Anterior cingulate cortex (tissue), 58 donors: ENCODE measurements around the gene LYG1.
A peak's percentile ranks its signal among the peaks of the same experiment; 100 is the strongest.
"Not testable (repeated sequence)": the region's sequence is repeated elsewhere in the genome, so short reads cannot be mapped to it uniquely, and the experiment has no call there.

ENCODE experiments used
- DNase-seq, 58 donors: peaks; one replicate each; lab custom pipeline; 2025; lab: John Stamatoyannopoulos, UW

The LYG1 gene

GRCh38 chr2:99301097-99301496 lies at the start of gene LYG1:
TSS of gene LYG1 (minus strand) at chr2:99301197. CDS start at chr2:99295670, 5,527 bp downstream.
- DNase-seq: not testable (repeated sequence)

DNA sequence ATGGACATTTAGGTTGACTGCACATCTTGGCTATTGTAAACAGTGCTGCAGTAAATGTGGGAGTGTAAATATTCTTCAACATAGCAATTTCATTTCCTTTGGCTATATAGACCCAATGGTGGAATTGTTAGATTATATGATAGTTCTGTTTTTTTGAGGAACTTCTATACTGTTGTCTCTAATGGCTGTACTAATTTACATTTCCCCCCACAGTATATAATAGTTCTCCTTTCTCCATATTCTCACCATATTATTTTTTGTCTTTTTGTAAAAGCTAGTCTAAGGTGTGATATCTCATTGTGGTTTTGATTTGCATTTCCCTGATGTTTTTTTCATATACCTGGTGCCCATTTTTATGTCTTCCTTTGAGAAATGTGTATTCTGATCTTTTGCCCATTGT lies 49.2 kb upstream of the LYG1 start:
- DNase-seq: no peak

DNA sequence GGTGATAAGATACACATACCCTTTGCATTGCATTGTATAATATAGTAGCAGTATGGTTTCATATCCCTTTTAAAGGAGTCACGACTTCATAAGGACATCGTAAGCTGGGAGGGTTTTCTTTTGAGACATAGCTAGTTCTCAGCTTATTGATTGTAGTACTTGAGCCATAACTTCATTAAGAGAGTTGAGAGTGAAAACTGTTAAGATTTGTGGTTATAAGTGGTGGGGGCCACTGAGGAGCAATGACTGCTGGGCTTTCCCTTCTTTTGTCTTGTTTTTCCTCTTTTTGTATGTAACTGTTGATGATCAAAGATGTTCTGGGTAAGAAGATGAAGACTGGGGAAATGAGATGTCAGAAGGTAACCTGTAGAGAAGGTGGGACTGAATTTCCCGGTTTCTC lies 47.2 kb upstream of the LYG1 start:
- DNase-seq: no peak

GRCh38 chr2:99346218-99346617 lies 45.2 kb upstream of the LYG1 start:
- no peak for DNase-seq

DNA sequence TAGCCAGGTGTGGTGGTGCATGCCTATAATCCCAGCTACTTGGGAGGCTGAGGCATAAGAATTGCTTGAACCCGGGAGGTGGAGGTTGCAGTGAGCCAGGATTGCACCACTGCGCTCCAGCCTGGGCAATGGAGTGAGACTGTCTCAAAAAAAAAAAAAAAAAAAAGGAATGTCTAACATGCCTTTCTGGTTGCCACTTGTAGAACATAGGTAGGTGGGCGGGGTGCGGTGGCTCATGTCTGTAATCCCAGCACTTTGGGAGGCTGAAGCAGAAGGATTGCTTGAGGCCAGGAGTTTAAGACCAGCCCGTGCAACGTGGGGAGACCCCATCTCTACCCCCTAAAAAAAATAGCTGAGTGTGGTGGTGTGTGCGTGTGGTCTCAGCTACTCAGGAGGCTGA lies 44.4 kb upstream of the LYG1 start:
- DNase-seq: not testable (repeated sequence)

DNA sequence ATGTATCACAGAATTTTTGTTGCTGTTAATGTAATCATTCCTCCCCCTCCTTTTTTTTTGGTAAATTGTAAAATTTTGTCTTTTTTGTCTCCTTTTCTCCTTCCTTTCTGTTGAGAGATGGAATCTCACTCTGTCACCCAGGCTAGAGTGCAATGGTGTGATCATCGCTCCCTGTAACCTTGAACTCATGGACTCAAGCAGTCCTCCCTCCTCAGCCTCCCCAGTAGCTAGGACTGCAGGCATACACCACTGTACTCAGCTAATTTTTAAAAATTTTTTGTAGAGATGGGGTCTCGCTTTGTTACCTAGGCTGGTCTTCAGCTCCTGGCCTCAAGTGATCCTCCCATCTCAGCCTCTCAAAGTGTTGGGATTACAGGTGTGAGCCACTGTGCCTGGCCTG lies 41.5 kb upstream of the LYG1 start:
- DNase-seq: no peak

GRCh38 chr2:99340669-99341236 lies 39.8 kb upstream of the LYG1 start:
- no peak for DNase-seq

DNA sequence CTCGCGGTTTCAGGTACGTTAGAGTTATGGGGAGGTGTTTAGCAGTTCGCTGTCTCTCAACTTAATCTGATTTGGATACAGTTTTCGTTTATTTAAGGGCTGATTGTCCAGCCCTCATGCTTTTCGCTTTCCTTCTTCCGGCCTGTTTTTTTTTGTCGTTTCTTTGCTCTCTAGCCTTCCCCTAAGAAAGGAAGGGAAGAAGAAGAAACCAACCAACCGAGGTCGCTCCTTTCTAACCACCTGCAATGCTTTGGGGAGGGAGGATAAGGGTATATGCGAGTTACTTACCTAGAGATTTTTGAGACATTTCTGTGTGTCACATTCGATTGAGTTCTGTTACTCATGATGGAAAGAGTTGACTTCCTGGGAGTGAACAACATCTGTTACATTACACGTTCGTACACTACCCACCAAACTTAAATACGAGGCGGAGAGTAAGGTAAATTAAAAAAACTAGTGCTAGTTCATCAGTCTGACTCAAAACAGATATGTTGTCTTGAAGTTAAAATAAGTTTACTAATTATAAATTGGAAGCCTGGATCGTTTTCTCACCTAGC lies 37.1 kb upstream of the LYG1 start:
- no peak for DNase-seq

DNA sequence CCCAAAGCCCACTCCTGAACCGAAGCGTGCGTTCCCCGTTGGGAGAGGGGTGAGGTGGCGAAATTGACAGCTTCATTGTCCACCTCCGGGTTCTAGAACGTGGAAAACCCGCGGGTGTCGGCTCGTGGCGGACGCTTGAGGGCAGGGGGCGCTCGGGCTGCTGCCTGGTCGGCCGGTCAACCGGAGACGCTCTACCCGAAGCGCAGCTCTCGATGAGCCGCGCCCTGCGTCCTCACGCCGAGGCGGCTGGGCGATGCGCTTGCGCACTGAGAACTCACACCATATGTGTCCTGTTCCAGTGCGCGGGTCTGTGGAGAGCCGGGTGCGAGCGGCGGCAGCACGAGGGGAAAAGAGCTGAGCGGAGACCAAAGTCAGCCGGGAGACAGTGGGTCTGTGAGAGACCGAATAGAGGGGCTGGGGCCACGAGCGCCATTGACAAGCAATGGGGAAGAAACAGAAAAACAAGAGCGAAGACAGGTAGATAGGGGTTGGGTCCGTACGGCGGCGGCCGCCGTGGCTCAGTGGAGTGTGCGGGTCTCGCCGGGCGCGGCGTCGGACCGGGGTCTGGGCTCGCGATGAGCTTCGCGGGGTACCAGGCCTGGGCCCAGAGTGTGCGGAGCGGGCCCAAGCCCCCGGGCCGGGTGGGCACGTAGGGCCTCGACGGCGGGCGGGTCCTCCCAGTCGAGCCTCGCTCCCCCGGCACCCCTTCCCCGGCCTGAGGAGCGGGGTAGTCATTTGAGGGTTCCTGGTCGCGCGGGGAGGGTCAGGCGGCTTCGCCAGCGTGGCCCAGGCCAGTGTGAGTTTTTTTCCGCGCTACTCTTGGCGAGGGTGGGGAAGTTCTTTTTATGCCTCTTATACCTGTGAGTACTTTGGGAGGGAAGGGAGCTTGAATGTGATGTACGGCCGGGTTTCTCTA lies 36.4 kb upstream of the LYG1 start, which contains the start of gene EIF5B:
TSS of gene EIF5B (plus strand) at position 277 of the 916 bp plus-strand sequence. CDS start at position 443, 166 bp downstream.
- peak; percentile 52 to 99 (median 93) for DNase-seq

- DNase-seq: peak in 1 of 58 donors; percentile 39
Measured at GRCh38 chr2:99336804-99337112, 35.8 kb upstream of the LYG1 start.

DNA sequence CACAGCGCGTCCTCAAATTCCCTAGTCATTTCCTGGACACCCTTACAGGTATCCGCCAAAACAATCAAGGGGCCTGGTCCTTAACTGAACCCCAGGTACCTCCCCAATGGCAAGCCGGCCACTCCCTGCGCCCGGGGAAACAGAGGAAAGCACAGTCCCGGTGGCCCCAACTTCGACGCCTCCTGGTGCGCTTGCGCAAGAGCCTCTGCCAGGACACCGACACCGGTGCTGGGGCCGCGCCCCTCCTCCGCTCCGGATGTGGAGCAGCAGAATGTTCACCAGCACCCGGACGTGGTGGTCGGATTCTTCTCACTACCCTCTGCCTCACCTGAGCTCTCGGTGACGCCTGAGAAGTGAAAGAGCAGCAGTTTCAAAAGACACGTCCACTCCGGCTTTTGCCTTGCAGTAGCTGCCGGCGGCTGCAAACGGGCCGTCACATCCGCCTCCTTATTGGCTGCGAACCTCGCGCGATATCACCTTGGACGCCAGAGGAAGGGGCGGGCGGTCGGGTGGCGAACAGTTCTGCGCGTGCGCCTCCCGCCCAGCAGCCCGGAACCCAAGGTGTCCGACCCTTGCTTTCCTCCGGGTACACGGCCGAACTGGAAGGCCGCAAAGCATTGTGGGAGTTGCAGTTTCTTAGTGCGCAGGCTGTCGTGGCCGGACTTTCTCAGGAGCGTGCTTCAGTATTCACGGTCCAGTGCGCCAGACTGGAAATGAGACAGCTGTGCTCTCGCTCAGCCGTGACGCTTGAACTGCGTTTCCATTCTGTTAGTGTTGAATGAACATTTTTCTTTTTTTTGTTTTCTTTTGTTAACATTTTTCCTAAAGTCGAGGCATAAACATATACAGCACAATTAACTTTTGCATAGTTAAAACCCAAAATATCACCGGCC lies 35.2 kb upstream of the LYG1 start, which contains the start of gene TXNDC9:
TSS of gene TXNDC9 (minus strand) at position 423 of the 893 bp plus-strand sequence. CDS start 3,123 bp downstream, outside the sequence.
- peak; percentile 90 to 99 (median 97) for DNase-seq

GRCh38 chr2:99325384-99325783 lies 24.4 kb upstream of the LYG1 start:
- no peak for DNase-seq

GRCh38 chr2:99317873-99318200 lies 16.8 kb upstream of the LYG1 start:
- DNase-seq: not testable (repeated sequence)

- no peak for DNase-seq
Measured at GRCh38 chr2:99317161-99317872, 16.3 kb upstream of the LYG1 start.

DNA sequence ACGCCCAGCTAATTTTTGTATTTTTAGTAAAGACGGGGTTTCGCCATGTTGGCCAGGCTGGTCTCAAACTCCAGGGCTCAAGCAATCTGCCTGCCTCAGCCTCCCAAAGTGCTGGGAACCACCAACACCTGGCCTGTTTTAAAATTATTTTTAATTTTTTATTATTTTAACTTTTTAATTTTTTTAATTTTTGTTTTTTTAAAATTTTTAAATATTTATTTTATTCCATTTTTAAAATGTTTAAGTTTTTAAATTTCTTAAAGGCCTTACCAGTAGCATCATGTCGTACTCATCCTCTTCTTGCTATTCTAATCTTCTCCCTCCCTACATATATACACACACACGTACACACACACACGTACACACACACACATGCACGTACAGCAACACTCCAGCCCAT lies 1.4 kb downstream of the LYG1 start:
- no peak for DNase-seq

- DNase-seq: no peak
Measured at GRCh38 chr2:99297994-99298393, 3.0 kb downstream of the LYG1 start.

DNA sequence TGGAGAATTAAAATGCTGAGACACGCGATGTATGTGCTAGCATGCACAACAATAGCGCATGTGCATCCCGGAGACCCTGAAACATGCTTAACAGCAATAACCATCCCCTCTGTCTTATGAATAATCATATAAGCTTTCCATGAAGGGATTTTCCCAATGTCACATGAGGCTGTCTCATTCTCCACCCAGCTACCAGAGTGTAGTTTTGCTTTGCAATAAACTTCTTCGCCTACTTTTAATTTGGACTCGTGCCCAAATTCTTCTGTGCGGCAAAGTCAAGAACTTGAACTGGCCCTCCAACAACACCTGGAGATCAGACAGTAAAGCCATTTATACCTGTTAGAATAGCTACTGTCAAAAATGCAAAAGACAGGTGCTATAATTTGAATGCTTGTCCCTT lies 15.5 kb downstream of the LYG1 start:
- DNase-seq: no peak

DNA sequence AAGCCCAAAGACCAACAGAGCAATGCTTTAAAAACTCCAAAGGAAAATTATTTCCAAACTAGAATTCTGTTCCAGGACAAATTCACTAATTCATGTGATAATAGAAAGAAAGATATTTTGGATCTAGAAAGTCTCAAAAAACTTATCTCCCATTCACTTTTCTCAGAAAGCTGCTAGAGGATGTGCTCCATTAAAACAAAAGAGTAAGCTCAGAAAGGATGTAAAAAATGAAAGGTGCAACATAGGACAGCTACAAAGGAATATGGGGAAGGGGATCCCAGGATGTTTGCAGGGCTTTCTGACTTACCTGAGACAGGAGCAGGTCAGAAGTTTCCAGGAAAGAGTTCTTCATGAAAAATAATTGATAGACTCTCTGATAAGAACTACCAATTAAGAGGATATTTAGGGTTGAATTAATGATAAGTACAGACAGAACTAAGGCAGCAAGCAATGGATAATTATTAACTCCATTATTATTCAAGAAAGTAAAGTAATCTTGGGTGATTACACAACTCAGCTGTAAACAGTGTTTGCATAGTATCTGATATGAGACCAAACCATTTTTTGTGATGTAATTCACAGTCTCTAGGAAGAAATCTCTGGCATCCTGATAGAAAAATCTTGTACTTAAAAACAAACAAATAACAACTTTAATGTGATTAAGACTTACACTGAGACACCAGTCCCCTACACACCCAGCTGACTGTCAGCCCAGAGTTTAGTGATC lies 20.9 kb downstream of the LYG1 start:
- no peak for DNase-seq

GRCh38 chr2:99278793-99279291 lies 22.2 kb downstream of the LYG1 start:
- DNase-seq: no peak
